Neural crest cell (in vitro differentiated cells): ENCODE data around the gene ZBTB47. TPM values are rescaled to one million over a fixed set of nuclear protein-coding genes. Genes with fewer than 3 reads are reported as not detected.

Experiments used
- DNase-seq: peaks from one replicate; pipeline ENCODE4 v3.0.0; 2021; ENCODE audit warnings: low read depth, mixed read lengths, low spot score
- H3K27ac Mint-ChIP-seq: one replicate; pipeline ENCODE4 v1.8.0; 2021; ENCODE audit warnings: mild to moderate bottlenecking, mixed read lengths; ENCODE audit not compliant: unreplicated experiment
- H3K27me3 Mint-ChIP-seq: 2 replicates; pipeline ENCODE4 v1.8.0; 2021; ENCODE audit warnings: low read depth, mild to moderate bottlenecking, mixed read lengths
- H3K36me3 Mint-ChIP-seq: 2 replicates; pipeline ENCODE4 v1.8.0; 2021; ENCODE audit warnings: low read depth, mild to moderate bottlenecking, mixed read lengths
- H3K4me1 Mint-ChIP-seq: 2 replicates; pipeline ENCODE4 v1.8.0; 2021; ENCODE audit warnings: mixed read lengths
- H3K4me3 Mint-ChIP-seq: one replicate; pipeline ENCODE4 v1.8.0; 2021; ENCODE audit warnings: mild to moderate bottlenecking, mixed read lengths
- H3K9me3 Mint-ChIP-seq: 2 replicates; pipeline ENCODE4 v1.8.0; 2021; ENCODE audit warnings: mixed read lengths
- total RNA-seq: library from RNA; stranded (reverse); gene quantifications from 2 replicates; pipeline ENCODE4 v1.2.1, GENCODE V29; 2021
- TF ChIP-seq, protein P1 (sequence below): fragments of 200-600 bp; sonication (generic); conservative IDR thresholded peaks from 2 replicates; pipeline ENCODE4 v1.5.0; 2021; ENCODE audit warnings: antibody characterized with exemption, mild to moderate bottlenecking

ZBTB47 gene
- total RNA-seq, 1 donor from 2014 or later = 6.6 TPM

GRCh38 chr3:42709621-42710020, 56.1 kb downstream of the ZBTB47 start:
- H3K27me3 Mint-ChIP-seq = no peaks in the 10 kb centered on the region
- TF ChIP-seq, protein P1, sequence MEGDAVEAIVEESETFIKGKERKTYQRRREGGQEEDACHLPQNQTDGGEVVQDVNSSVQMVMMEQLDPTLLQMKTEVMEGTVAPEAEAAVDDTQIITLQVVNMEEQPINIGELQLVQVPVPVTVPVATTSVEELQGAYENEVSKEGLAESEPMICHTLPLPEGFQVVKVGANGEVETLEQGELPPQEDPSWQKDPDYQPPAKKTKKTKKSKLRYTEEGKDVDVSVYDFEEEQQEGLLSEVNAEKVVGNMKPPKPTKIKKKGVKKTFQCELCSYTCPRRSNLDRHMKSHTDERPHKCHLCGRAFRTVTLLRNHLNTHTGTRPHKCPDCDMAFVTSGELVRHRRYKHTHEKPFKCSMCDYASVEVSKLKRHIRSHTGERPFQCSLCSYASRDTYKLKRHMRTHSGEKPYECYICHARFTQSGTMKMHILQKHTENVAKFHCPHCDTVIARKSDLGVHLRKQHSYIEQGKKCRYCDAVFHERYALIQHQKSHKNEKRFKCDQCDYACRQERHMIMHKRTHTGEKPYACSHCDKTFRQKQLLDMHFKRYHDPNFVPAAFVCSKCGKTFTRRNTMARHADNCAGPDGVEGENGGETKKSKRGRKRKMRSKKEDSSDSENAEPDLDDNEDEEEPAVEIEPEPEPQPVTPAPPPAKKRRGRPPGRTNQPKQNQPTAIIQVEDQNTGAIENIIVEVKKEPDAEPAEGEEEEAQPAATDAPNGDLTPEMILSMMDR = no peak
- H3K4me1 Mint-ChIP-seq = no peaks in the 10 kb centered on the region
- no peaks in the 10 kb centered on the region for H3K9me3 Mint-ChIP-seq
- no peak overlapping the region for H3K4me3 Mint-ChIP-seq
- no peak overlapping the region for H3K27ac Mint-ChIP-seq
- DNase-seq = no peak
- H3K36me3 Mint-ChIP-seq = no peaks in the 10 kb centered on the region

- no peak for DNase-seq
- H3K36me3 Mint-ChIP-seq = no peaks in the 10 kb centered on the region
- no peak overlapping the region for H3K27ac Mint-ChIP-seq
- H3K27me3 Mint-ChIP-seq = no peaks in the 10 kb centered on the region
- H3K9me3 Mint-ChIP-seq = no peaks in the 10 kb centered on the region
- H3K4me1 Mint-ChIP-seq = no peaks in the 10 kb centered on the region
- no peak overlapping the region for H3K4me3 Mint-ChIP-seq
- TF ChIP-seq, protein P1 = no peak
These were observed 57.0 kb downstream of the ZBTB47 start for GRCh38 chr3:42710323-42711021.

DNA sequence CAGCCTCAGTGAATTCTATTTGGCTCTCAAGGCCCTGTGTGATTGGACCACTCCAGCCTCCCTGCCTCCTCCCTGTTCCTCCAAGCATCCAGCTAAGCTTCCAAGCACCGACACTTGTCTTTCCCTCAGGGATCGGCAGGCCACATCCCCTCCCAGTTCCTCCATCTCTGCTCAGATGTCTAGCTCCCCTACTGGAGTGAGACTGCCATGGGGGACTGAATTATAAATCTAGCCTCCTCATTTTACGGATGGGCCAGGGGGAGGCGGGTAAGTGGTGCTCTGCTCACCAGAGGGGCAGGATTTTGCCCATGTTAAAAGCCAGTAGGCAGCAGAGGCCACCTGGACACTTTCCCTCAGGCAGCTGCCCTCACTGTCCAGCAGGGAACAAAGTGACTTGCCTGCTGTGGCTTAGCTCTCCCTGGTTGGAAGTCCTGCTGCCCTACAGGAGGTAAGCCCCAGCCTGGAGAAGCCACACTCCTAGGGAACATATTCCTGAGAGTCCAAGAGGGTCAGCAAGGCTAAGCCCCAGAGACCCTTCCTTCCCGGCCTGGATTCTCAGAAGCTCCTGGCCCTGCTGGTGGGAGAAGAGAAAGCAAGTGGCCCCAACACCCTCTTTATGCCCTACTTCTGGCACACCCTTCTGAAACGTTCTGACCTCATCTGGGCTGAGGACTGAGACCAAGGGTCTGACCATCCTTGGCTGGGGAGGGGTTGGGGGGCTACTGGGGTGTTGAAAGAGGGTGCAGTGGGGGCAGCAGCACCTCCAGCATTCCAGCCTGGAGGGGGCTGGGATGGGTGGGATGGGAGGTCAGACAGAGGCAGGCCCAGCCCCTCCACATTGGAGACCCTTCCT, 58.2 kb downstream of the ZBTB47 start:
- no peak overlapping the region for H3K27ac Mint-ChIP-seq
- TF ChIP-seq, protein P1 = no peak
- H3K9me3 Mint-ChIP-seq = no peaks in the 10 kb centered on the region
- no peaks in the 10 kb centered on the region for H3K27me3 Mint-ChIP-seq
- H3K4me1 Mint-ChIP-seq = no peaks in the 10 kb centered on the region
- no peaks in the 10 kb centered on the region for H3K36me3 Mint-ChIP-seq
- no peak overlapping the region for H3K4me3 Mint-ChIP-seq
- no peak for DNase-seq

GRCh38 chr3:42712344-42712648, 58.8 kb downstream of the ZBTB47 start:
- Mint-ChIP-seq H3K27me3 (no peaks in the 10 kb centered on the region), H3K36me3 (no peaks in the 10 kb centered on the region), H3K27ac (no peak overlapping the region), H3K4me1 (no peaks in the 10 kb centered on the region), H3K9me3 (no peaks in the 10 kb centered on the region), H3K4me3 (no peak overlapping the region)
- DNase-seq = no peak
- TF ChIP-seq, protein P1 = no peak

DNA sequence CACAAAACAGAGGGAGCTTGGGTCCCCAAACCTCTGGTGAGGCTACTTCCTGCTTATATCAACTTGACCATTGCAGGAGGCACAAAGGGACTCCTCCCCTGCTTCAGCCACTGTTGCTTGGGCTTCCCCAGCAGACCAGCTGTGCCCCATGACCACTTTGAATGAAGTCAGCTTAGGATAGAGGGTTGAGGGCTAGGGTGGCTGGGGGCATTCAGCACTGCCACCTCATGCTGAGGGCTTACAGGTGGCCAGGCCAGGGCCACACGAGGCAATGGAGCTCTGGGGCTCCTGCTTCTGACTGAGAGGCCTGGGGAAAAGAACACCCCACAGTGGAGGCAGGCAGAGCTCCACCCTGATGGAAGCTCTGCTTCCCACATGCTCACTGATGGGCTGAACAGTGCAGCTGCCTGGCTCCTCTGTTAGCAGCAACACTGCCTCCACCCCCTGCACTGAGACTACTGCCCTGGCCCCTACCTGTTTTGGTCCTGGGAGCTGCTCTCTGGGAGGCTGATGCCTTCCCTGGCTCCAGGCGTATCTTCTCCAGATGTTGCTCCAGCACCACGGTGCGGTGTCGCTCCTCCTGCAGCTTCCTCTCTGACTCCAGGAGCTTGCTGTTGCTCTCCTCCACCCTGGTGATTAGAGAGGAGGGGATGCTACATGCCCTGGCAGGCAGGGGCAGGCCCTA, 59.3 kb downstream of the ZBTB47 start:
- Mint-ChIP-seq H3K4me3 (no peak overlapping the region), H3K4me1 (no peaks in the 10 kb centered on the region), H3K27me3 (no peaks in the 10 kb centered on the region), H3K9me3 (no peaks in the 10 kb centered on the region), H3K36me3 (no peaks in the 10 kb centered on the region), H3K27ac (no peak overlapping the region)
- TF ChIP-seq, protein P1 = no peak
- no peak for DNase-seq
